SK-N-DZ (cell line): ENCODE data around the gene ASB16.

Experiments
- DNase-seq: peaks from one replicate; pipeline ENCODE4 v3.0.0-alpha.2; 2015; ENCODE audit warnings: low spot score
- small RNA-seq, 2 experiments: library from RNA; depleted of rRNA; stranded (forward); fragments of <200 nt; gene quantifications; one replicate each; pipeline ENCODE3, GENCODE V24; 2014

ASB16 gene

DNA sequence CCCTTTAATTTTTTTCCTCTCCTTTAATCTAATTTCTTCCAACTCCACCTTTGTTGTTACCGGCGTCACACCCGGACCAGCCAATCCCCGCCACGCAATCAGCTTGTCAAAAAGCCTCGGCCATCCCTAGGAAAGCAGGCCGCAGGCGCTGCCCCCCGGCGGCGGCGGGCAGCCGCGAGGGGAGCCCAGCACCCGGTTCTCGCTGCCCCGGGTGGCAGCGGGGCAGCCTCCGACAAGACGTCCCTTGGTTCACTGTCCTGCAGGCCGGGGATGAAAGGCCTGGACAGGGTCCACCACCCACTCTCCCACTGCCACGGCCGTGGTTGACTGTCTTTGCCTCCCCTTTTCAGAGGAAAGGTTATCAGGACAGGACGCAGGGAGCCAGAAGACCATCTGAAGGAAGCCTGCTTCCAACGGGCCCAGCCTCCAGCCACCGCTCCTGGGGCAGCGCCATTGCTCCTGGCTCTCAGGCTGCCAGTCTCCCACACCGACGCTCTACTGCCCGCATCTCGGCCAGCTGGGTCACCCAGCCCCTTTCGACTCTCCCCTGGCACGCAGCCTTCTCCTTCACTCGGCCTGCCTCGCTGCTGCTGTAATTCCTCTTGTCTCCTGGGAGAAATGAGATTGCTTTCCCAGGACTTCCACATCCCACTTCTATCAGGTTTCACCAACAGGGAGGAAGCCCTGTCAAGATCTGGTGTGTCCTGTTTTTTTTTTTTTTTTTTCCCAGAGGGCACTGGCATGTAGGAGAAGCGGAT, 51.8 kb downstream of the ASB16 start:
- peak; percentile 95 for DNase-seq

DNA sequence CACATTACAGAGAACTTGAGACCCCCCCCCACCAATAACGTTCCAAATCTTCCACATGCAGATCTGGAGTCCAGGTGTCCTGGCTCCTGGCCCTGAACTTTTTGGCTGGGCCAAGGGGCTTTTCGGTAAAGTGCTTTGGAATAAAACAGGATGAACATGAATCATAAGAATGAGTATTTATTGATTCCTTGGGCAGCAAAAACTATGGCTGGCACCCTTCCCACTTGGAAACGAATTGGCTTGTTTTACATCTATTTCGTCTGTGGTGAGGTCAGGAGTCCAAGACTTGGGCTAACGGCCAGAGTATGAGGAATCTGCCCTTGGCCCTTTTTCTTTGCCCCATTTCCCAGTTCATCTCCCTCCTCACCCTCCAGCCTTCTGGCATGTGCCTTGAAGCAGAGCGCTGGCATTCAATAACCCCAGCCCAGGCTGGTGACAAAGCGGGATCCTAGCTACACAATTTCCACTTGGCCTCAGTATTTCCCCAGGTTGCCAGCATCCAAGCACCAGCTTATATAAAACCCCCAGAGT, 53.1 kb downstream of the ASB16 start:
- no peak for DNase-seq

Small RNAs within 50 kb of the gene (small RNA-seq; reads per million reads assigned to genes)
- gene MIR6782: 0 reads per million in 2 experiments
- 0 reads per million in 2 experiments for gene RNU6-131P
